Central memory CD4-positive, alpha-beta T cell (primary cell): Measurements from ENCODE around the gene DLX4.
A peak's percentile ranks its signal among the peaks of the same experiment; 100 is the strongest.

Experiments used
- DNase-seq: peaks from one replicate; pipeline ENCODE4 v3.0.0; 2022

DLX4 gene

GRCh38 chr17:49946964-49947584 lies 21.9 kb upstream of the DLX4 start:
- no peak for DNase-seq

- DNase-seq = no peak
Observed at GRCh38 chr17:49949634-49950033, 19.4 kb upstream of the DLX4 start.

- no peak for DNase-seq
Observed at GRCh38 chr17:49951362-49952082, 17.5 kb upstream of the DLX4 start.

- peak; percentile 68 for DNase-seq
Observed at GRCh38 chr17:49952209-49952911, 16.6 kb upstream of the DLX4 start.

GRCh38 chr17:49952912-49953497 lies 16.0 kb upstream of the DLX4 start:
- no peak for DNase-seq

GRCh38 chr17:49955157-49955556 lies 13.8 kb upstream of the DLX4 start:
- no peak for DNase-seq

GRCh38 chr17:49956780-49957179 lies 12.2 kb upstream of the DLX4 start:
- DNase-seq = no peak

- DNase-seq = no peak
Observed at GRCh38 chr17:49957350-49957749, 11.6 kb upstream of the DLX4 start.

- DNase-seq = no peak
Observed at GRCh38 chr17:49958723-49959122, 10.3 kb upstream of the DLX4 start.

GRCh38 chr17:49959183-49959935 lies 9.6 kb upstream of the DLX4 start:
- no peak for DNase-seq

- DNase-seq = no peak
Observed at GRCh38 chr17:49962599-49963308, 6.2 kb upstream of the DLX4 start.

- no peak for DNase-seq
Observed at GRCh38 chr17:49963309-49963625, 5.7 kb upstream of the DLX4 start.

- no peak for DNase-seq
Observed at GRCh38 chr17:49963626-49964302, 5.2 kb upstream of the DLX4 start.

- no peak for DNase-seq
Observed at GRCh38 chr17:49964303-49964768, 4.7 kb upstream of the DLX4 start.

GRCh38 chr17:49964769-49965523 lies 4.0 kb upstream of the DLX4 start:
- peak; percentile 33 for DNase-seq

GRCh38 chr17:49965524-49965909 lies 3.5 kb upstream of the DLX4 start:
- DNase-seq = no peak

- DNase-seq = no peak
Observed at GRCh38 chr17:49966767-49967166, 2.2 kb upstream of the DLX4 start.

GRCh38 chr17:49967205-49967604 lies 1.8 kb upstream of the DLX4 start:
- DNase-seq = no peak

GRCh38 chr17:49967621-49968404 lies 1.2 kb upstream of the DLX4 start:
- DNase-seq = no peak
